ENCODE data around the gene ZNF12. TPM values are rescaled to one million over a fixed set of nuclear protein-coding genes. Genes with fewer than 3 reads are reported as not detected.
"Not testable (repeated sequence)": the region's sequence is repeated elsewhere in the genome, so short reads cannot be mapped to it uniquely, and the experiment has no call there.

ZNF12 gene
- total RNA-seq, 2 donors from 2014 or later: 26.1 to 26.5 TPM

DNA sequence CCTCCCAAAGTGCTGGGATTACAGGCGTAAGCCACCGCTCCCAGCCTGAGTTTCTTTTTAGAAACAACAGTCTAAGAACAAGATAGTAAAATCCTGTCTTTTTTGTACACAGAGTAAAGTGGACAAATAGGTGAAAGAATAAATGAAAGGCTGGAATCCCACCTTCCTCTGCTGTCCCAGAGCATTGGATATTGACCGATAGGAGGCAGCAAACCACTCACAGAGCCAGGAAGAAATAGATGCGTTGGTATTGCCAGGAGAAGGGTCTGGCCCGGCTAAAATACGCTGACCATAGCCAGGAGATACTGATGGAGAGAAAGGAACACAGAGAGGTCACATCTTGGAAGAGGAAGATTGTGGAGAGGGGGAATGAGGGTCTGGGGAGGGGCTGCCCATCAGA is 11.4 kb upstream of the ZNF12 start:
- peak overlapping the region; percentile 39 for H3K27ac Mint-ChIP-seq
- H3K9me3 ChIP-seq (ENCODE audit: control insufficient read depth, low read length, poor library complexity, severe bottlenecking): no peaks in the 10 kb centered on the region
- no peak overlapping the region for H3K4me3 Mint-ChIP-seq
- H3K4me1 Mint-ChIP-seq: peaks cover 6% of the 10 kb centered on the region
- H3K27me3 Mint-ChIP-seq: peaks cover 61% of the 10 kb centered on the region
- ATAC-seq (no peak), DNase-seq (no peak)
- peaks cover 5% of the 10 kb centered on the region for H3K36me3 Mint-ChIP-seq (ENCODE audit: low read depth)

DNA sequence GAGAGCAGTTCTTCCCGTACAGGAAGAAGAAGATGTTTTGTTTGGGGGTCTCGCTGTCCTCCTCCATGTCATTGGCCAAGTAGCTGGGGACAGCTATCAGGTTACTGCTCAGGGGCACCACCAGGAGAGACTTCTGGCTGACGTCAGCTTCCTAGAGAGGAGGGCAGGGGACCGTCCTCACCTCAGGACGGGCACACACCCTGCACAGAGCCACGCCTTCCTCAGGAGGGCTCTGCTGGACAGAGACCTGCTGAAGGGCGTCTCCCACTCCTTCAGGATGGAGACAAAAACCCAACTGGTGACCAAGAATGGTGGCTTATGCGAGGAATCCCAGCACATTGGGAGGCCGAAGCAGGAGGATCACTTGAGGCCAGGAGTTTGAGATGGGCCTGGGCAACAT is 9.2 kb upstream of the ZNF12 start:
- H3K9me3 ChIP-seq (ENCODE audit: control insufficient read depth, low read length, poor library complexity, severe bottlenecking); H3K36me3 Mint-ChIP-seq (ENCODE audit: low read depth); H3K4me3 Mint-ChIP-seq; H3K27ac Mint-ChIP-seq; DNase-seq; ATAC-seq; H3K4me1 Mint-ChIP-seq: not testable (repeated sequence)
- peaks cover 39% of the 10 kb centered on the region for H3K27me3 Mint-ChIP-seq

DNA sequence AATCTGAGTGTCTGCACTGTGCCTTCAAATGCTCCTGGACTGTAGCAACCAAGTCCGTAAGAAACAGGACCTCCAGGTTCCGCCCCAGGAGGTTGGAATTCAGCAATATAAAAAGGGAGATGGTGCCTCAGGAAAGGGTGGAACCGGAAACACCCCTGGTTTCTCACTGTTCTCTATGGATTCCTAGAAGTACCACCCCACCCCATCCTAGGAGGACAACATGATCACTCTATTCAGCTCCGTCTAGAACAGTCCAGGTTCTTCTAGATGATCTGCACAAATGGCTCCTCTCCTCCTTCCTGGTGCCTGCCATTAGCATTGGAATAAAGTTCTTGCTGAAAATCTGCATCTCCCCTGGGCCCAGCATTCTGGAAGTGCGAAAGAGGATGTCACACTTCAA is 7.6 kb upstream of the ZNF12 start:
- no peak for ATAC-seq
- no peak overlapping the region for H3K27ac Mint-ChIP-seq

DNA sequence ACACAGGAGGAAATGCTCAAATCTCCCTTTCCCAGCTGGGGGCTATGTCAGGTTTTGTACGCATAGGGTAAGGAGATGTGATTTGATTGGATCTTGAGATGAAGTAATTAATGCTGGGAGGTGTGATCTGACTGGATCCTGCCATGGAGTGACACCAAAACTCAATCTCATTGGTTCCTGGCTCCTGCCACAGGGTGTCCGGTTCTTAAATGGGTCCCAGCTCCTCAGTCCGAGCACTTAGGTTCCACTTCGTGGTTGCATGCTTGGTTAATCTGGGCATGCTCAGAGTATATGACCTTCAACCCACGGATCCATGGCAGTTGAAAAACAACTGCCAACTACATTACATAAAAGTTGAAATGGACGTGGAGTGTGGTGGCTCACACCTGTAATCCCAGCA is 3.1 kb upstream of the ZNF12 start:
- Mint-ChIP-seq H3K4me1 (peaks cover 18% of the 10 kb centered on the region), H3K27ac (no peak overlapping the region), H3K4me3 (no peak overlapping the region), H3K27me3 (peaks cover 12% of the 10 kb centered on the region), H3K36me3 (ENCODE audit: low read depth) (no peaks in the 10 kb centered on the region)
- H3K9me3 ChIP-seq (ENCODE audit: control insufficient read depth, low read length, poor library complexity, severe bottlenecking): no peaks in the 10 kb centered on the region
- ATAC-seq (no peak), DNase-seq (no peak)

More for the DNA sequence above, 7.6 kb upstream of the ZNF12 start:
- Mint-ChIP-seq H3K4me3 (no peak overlapping the region), H3K4me1 (peaks cover 6% of the 10 kb centered on the region), H3K36me3 (ENCODE audit: low read depth) (peaks cover 5% of the 10 kb centered on the region), H3K27me3 (peaks cover 43% of the 10 kb centered on the region)
- no peak for DNase-seq
- H3K9me3 ChIP-seq (ENCODE audit: control insufficient read depth, low read length, poor library complexity, severe bottlenecking): no peaks in the 10 kb centered on the region

DNA sequence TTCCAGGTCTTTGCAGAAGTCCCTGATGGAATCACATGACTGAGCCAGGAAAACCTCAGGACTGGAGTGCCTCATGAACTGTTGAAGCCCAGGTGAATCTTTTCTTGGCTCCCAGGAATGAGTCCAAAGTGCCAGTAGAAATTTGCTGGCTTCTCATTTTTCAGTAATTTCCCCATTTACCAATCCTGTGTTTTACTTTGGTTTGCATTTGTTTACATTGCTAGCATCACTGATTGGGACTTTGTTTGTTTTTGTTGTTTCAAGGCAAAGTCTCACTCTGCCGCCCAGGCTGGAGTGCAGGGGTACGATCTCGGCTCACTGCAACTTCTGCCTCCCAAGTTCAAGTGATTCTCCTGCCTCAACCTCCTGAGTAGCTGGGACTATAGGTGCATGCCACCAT is 1.6 kb upstream of the ZNF12 start:
- H3K27ac Mint-ChIP-seq: peak overlapping the region; percentile 51

DNA sequence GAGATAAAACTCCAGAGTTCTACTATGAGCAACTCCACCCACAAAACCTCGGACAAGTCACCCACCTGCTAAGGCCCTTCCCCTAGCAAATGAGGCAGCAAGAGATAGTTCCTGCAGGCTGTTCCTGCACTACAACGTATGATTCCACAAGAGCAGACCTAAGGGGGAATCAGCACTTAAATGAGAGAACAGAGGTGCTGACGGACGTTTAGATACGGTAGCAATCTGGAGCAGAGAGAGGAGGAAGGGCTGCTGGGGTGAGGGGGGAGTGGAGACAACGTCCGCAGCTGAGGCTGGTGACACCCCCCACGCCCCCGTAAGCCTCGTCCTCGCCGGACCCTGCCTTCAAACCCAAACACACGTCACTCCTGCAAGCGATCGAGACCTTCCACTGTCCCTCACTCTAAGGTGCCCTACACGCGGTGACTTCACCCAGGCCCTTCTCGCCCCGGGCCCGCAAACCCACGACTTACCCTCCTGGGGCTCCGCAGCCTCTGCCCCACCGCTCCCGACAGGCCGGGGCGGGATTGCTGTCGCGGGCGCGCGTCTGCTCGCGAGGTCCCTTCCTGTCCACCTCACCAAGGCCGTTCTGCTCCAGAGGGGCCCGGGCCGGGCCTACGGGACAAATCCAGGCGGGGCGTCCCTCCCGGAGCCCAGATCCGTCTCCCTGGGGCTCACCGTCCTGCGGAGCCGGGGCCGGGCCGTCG is 635 bp downstream of the ZNF12 start:
- Mint-ChIP-seq H3K4me1 (peaks cover 35% of the 10 kb centered on the region), H3K36me3 (ENCODE audit: low read depth) (peaks cover 15% of the 10 kb centered on the region), H3K4me3 (peak overlapping the region; percentile 90), H3K27me3 (peaks cover 8% of the 10 kb centered on the region), H3K27ac (peak overlapping the region; percentile 87)
- ATAC-seq: peak; percentile 39
- DNase-seq: peak; percentile 12 to 19 (median 17)
- peaks cover 1% of the 10 kb centered on the region for H3K9me3 ChIP-seq (ENCODE audit: control insufficient read depth, low read length, poor library complexity, severe bottlenecking)

More for the DNA sequence above, 1.6 kb upstream of the ZNF12 start:
- no peaks in the 10 kb centered on the region for H3K9me3 ChIP-seq (ENCODE audit: control insufficient read depth, low read length, poor library complexity, severe bottlenecking)
- no peak for ATAC-seq
- Mint-ChIP-seq H3K4me1 (peaks cover 25% of the 10 kb centered on the region), H3K4me3 (peak overlapping the region; percentile 47), H3K36me3 (ENCODE audit: low read depth) (peaks cover 5% of the 10 kb centered on the region), H3K27me3 (peaks cover 8% of the 10 kb centered on the region)
- no peak for DNase-seq

DNA sequence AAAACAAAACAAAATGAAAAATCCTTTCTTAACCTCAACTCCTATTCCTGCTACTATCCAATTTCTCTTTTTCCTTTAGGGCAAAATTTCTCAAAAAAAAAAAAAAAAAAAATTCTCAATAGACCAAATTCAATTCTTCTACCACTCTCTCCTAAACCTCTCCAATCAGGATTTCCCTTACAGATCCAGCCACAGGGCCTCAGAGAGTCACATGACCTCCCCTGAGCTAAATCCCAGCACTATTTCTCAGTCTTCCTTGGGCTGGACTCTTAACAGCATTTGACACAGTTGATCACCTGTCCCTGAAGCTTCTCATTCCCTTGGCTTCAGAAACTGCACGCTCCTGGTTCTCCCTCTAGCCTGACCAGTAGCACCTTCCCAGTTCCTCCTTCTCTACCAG is 4.9 kb downstream of the ZNF12 start:
- no peaks in the 10 kb centered on the region for H3K27me3 Mint-ChIP-seq
- H3K4me3 Mint-ChIP-seq: no peak overlapping the region
- DNase-seq: no peak
- ATAC-seq: no peak
- H3K4me1 Mint-ChIP-seq: peaks cover 28% of the 10 kb centered on the region
- peak overlapping the region; percentile 1 for H3K27ac Mint-ChIP-seq
- H3K36me3 Mint-ChIP-seq (ENCODE audit: low read depth): peaks cover 21% of the 10 kb centered on the region
- peaks cover 4% of the 10 kb centered on the region for H3K9me3 ChIP-seq (ENCODE audit: control insufficient read depth, low read length, poor library complexity, severe bottlenecking)

DNA sequence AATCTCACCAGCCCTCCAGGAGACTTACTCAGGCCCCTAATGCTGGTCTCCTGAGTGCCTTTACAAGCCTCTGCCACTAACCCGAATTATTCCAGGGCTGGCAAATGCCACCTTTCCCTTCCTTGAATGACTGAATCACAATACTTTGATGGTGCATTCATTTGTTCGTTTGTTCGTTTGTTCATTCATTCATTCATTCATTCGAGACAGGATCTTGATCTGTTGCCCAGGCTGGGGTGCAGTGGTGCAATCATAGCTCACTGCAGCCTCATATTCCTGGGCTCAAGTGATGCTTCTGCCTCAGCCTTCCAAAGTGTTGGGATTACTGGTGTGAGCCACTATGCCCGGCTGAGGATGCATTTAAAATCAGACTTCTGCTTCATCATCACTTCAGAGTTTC is 6.0 kb downstream of the ZNF12 start:
- Mint-ChIP-seq H3K4me3 (no peak overlapping the region), H3K27me3 (no peaks in the 10 kb centered on the region), H3K4me1 (peaks cover 24% of the 10 kb centered on the region), H3K27ac (no peak overlapping the region), H3K36me3 (ENCODE audit: low read depth) (peaks cover 21% of the 10 kb centered on the region)
- ATAC-seq (no peak), DNase-seq (no peak)
- peaks cover 14% of the 10 kb centered on the region for H3K9me3 ChIP-seq (ENCODE audit: control insufficient read depth, low read length, poor library complexity, severe bottlenecking)

DNA sequence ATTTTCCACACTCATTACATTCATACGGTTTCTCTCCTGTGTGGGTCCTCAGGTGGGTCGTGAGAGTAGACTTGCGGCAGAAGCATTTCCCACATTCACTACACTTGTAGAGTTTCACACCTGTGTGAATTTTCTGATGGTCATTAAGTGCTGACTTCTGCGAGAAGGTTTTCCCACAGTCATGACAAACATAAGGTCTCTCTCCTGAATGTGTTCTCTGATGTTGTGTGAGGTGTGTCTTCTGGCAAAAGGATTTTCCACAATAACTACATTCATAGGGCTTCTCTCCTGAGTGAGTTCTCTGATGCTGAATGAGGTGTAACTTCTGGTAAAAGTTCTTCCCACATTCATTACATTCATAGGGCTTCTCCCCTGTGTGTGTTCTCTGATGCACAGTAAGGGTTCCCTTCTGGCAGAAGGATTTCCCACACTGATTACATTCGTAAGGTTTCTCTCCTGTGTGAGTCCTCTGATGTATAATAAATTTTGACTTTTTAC is 15.1 kb downstream of the ZNF12 start:
- ATAC-seq: no peak
- H3K9me3 ChIP-seq (ENCODE audit: control insufficient read depth, low read length, poor library complexity, severe bottlenecking): peaks cover 50% of the 10 kb centered on the region
- DNase-seq: no peak
- Mint-ChIP-seq H3K27ac (no peak overlapping the region), H3K4me3 (no peak overlapping the region), H3K36me3 (ENCODE audit: low read depth) (peaks cover 18% of the 10 kb centered on the region), H3K4me1 (no peaks in the 10 kb centered on the region), H3K27me3 (no peaks in the 10 kb centered on the region)

DNA sequence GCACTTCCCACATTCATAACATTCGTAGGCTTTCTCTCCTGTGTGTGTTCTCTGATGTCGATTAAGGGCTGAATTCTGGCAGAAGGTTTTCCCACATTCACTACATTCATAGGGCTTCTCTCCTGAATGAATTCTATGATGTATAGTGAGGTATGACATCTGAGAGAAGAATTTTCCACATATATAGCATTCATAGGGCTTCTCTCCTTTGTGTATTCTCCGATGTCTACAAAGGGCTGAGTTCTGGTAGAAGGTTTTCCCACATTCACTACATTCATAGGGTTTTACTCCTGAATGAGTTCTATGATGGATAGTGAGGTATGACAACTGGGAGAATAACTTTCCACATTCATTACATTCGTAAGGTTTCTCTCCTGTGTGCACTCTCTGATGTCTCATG is 15.6 kb downstream of the ZNF12 start:
- no peak for ATAC-seq
- no peak overlapping the region for H3K4me3 Mint-ChIP-seq

DNA sequence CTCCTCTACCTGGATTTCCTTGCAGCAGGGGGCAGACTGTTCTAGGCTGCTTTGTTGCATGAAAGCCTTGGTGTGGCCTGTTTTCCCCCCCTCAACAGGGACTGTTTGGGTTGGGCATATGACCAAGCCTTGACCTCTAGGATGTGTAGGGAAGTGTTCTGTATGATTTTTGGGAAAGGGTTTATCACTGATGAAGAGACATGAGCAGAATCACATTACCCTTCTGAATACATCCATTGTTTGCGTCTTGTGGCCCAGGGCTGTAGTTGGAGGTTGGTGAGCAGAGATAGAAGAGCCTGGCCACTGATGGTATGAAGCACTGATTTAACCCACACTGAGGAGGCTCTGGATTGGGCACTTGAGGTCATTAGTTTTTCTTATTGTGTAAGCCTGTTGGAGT is 26.6 kb downstream of the ZNF12 start:
- no peak overlapping the region for H3K27ac Mint-ChIP-seq
- H3K4me1 Mint-ChIP-seq: no peaks in the 10 kb centered on the region
- H3K4me3 Mint-ChIP-seq: no peak overlapping the region
- H3K27me3 Mint-ChIP-seq: no peaks in the 10 kb centered on the region
- no peak for ATAC-seq
- peaks cover 21% of the 10 kb centered on the region for H3K9me3 ChIP-seq (ENCODE audit: control insufficient read depth, low read length, poor library complexity, severe bottlenecking)
- H3K36me3 Mint-ChIP-seq (ENCODE audit: low read depth): peaks cover 2% of the 10 kb centered on the region
- DNase-seq: no peak

More for the DNA sequence above, 15.6 kb downstream of the ZNF12 start:
- H3K9me3 ChIP-seq (ENCODE audit: control insufficient read depth, low read length, poor library complexity, severe bottlenecking): peaks cover 44% of the 10 kb centered on the region
- Mint-ChIP-seq H3K4me1 (no peaks in the 10 kb centered on the region), H3K27ac (no peak overlapping the region), H3K36me3 (ENCODE audit: low read depth) (peaks cover 20% of the 10 kb centered on the region), H3K27me3 (no peaks in the 10 kb centered on the region)
- DNase-seq: no peak

DNA sequence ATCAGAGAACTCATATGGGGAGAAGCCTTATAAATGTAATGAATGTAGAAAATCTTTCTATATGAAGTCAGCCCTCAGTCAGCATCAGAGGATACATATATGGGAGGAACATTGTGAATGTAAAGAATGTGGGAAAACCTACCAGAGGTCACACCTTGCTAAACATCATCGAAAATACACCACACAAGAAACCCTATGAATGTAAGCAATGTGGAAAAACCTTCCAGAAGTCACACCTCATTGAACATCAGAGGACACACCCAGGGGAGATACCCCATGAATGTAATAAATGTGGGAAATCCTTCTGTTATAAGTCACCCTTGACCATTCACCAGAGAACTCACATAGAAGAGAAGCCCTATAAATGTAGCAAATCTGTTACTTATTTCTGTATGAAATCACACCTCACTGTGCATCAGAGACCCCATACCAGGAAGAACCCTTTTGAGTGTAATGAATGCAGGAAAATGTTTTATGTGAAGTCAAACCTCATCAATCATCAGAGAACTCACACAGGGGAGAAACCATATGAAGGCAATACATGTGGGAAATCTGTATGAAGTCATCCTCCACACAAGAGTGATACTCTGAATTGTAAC is 30.8 kb downstream of the ZNF12 start:
- Mint-ChIP-seq H3K4me1 (no peaks in the 10 kb centered on the region), H3K27ac (no peak overlapping the region), H3K27me3 (no peaks in the 10 kb centered on the region), H3K4me3 (no peak overlapping the region), H3K36me3 (ENCODE audit: low read depth) (peaks cover 2% of the 10 kb centered on the region)
- peaks cover 21% of the 10 kb centered on the region for H3K9me3 ChIP-seq (ENCODE audit: control insufficient read depth, low read length, poor library complexity, severe bottlenecking)
- DNase-seq (no peak), ATAC-seq (no peak)

DNA sequence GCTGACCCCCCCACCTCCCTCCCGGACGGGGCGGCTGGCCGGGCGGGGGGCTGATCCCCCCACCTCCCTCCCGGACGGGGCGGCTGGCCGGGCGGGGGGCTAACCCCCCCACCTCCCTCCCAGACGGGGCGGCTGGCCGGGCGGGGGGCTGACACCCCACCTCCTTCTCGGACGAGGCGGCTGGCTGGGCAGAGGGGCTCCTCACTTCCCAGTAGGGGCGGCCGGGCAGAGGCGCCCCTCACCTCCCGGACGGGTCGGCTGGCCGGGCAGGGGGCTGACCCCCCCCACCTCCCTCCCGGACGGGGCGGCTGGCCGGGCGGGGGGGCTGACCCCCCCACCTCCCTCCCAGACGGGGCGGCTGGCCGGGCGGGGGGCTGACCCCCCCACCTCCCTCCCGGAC is 35.9 kb downstream of the ZNF12 start:
- not testable (repeated sequence) for H3K4me1 Mint-ChIP-seq; ATAC-seq; H3K36me3 Mint-ChIP-seq (ENCODE audit: low read depth); H3K27me3 Mint-ChIP-seq; H3K4me3 Mint-ChIP-seq; DNase-seq; H3K27ac Mint-ChIP-seq
- H3K9me3 ChIP-seq (ENCODE audit: control insufficient read depth, low read length, poor library complexity, severe bottlenecking): peaks cover 12% of the 10 kb centered on the region

Data from T-helper 17 cell (primary cell).